Tibial artery (tissue), 4 donors: Measurements from ENCODE around the gene SMPD3.

ENCODE experiments used
- DNase-seq, 2 donors: peaks; one replicate each; pipeline ENCODE4 v3.0.0-alpha.2; 2019
- H3K27ac ChIP-seq, 2 donors: fragments of 200-600 bp; sonication (generic) in 1 of 2; 1 replicate in 1 of 2; 2 replicates in 1 of 2; pipeline ENCODE4 v1.5.1; 2018 to 2019; ENCODE audit warnings: mild to moderate bottlenecking in 1 of 2
- H3K27me3 ChIP-seq, 2 donors: fragments of 200-600 bp; sonication (generic) in 1 of 2; one replicate each; pipeline versions ENCODE4 v1.5.1 to v1.6.0; 2016 to 2019
- H3K36me3 ChIP-seq, 3 donors: fragments of 200-600 bp; sonication (generic) in 2 of 3; one replicate each; pipeline ENCODE4 v1.5.1; 2016 to 2019; ENCODE audit warnings: mild to moderate bottlenecking in 2 of 3
- H3K4me1 ChIP-seq, 4 donors: fragments of 200-600 bp; sonication (generic) in 2 of 4; 1 replicate in 3 of 4; 2 replicates in 1 of 4; pipeline ENCODE4 v1.5.1; 2016 to 2019
- H3K4me3 ChIP-seq, 2 donors: fragments of 200-600 bp; sonication (generic) in 1 of 2; 1 replicate in 1 of 2; 2 replicates in 1 of 2; pipeline ENCODE4 v1.5.1; 2018 to 2019; ENCODE audit warnings: mild to moderate bottlenecking in 2 of 2
- H3K9me3 ChIP-seq, 3 donors: fragments of 200-600 bp; sonication (generic) in 1 of 3; one replicate each; pipeline ENCODE4 v1.5.1; 2016 to 2019
- intact Hi-C: fragments of 100-400 bp; cut with DNase I; formaldehyde crosslinking; loops from one replicate; pipeline ENCODE4 v1.15.0; 2023; ENCODE audit warnings: low total_unique reads
- TF ChIP-seq, protein P1 (sequence below), 2 experiments: fragments of 200-600 bp in 1 of 2; fragments of 450-650 bp in 1 of 2; IDR thresholded peaks; one replicate each; pipeline ENCODE4 v1.5.1; 2017 to 2019; ENCODE audit warnings: antibody characterized with exemption in 2 of 2, mild to moderate bottlenecking in 1 of 2, moderate library complexity in 1 of 2

Gene SMPD3

DNA sequence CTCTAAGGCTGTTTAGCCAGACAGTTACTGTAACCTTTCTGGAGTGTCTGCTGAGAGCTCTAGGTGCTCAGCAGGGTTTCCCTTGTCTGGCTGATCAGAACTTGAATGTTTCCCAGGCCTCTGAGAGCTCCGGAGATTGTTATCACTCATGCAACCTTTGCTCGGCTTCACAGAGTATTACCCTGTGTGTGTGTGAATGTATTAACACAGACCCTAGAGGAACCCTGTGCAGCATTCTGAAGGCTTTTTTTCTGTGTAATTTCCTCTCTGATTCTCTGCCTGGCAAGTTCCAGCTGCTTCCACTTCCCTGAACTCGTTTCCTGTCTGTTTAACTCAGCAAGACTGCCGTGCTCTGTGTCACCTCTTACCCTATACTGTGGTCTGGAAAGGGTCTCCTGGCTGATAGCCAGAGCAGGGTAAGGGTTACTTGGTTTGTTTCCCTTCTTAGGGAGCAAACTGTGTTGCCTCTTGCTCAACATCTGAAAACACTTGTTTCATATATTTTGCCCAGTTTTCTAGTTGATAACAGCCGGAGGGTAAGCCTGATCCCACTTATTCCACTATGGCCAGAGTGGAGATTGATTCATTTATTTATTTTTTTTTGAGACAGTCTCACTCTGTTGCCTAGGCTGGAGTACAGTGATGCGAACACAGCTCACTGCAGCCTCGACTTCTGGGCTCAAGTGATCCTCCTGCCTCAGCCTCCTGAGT is 115.7 kb downstream of the SMPD3 start:
- H3K27me3 ChIP-seq, result no peaks in the 10 kb centered on the region
- H3K4me1 ChIP-seq, result no peaks in the 10 kb centered on the region
- H3K9me3 ChIP-seq, result no peaks in the 10 kb centered on the region
- peak in 1 of 2 donors; percentile 55 for DNase-seq
- intact Hi-C loops, result no loop called here
- H3K36me3 ChIP-seq, result peaks cover 4 to 56% (median 7%) of the 10 kb centered on the region in 3 donors
- H3K27ac ChIP-seq, result peak overlapping the region in 1 of 2 donors; percentile 3
- no peak overlapping the region for H3K4me3 ChIP-seq
- TF ChIP-seq, protein P1, sequence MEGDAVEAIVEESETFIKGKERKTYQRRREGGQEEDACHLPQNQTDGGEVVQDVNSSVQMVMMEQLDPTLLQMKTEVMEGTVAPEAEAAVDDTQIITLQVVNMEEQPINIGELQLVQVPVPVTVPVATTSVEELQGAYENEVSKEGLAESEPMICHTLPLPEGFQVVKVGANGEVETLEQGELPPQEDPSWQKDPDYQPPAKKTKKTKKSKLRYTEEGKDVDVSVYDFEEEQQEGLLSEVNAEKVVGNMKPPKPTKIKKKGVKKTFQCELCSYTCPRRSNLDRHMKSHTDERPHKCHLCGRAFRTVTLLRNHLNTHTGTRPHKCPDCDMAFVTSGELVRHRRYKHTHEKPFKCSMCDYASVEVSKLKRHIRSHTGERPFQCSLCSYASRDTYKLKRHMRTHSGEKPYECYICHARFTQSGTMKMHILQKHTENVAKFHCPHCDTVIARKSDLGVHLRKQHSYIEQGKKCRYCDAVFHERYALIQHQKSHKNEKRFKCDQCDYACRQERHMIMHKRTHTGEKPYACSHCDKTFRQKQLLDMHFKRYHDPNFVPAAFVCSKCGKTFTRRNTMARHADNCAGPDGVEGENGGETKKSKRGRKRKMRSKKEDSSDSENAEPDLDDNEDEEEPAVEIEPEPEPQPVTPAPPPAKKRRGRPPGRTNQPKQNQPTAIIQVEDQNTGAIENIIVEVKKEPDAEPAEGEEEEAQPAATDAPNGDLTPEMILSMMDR (IDR thresholded peaks at IDR 0.05), result no peak

DNA sequence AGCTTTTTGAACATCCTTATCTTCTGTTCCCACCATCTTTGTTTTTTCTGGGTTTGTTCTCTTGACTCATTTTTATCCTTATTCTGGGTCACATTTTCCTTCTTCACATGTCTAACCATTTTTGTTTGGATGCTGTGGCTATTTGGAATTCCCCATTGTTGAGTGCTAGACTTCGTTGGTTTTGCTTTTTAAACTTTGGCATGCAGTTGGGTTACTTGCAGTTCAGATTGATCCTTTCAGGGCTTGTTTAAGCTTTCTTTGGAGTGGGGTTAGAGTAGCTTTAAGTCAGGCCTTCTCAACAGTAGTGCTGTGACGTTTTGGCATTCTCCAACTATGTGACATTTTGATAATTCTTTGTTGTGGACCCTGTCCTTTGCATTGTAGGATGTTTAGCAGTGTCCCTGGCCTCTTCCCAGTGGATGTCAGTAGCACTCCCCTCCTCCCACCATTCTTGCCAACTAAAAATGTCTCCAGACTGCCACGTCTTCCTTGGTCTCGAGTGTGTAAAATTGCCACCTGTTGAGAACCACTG is 116.4 kb downstream of the SMPD3 start:
- TF ChIP-seq, protein P1 (IDR thresholded peaks at IDR 0.05), result no peak
- Histone ChIP-seq H3K27me3 (no peaks in the 10 kb centered on the region), H3K36me3 (peaks cover 0 to 51% (median under 1%) of the 10 kb centered on the region in 3 donors), H3K4me1 (no peaks in the 10 kb centered on the region), H3K4me3 (no peak overlapping the region), H3K9me3 (no peaks in the 10 kb centered on the region), H3K27ac (peak overlapping the region in 1 of 2 donors; percentile 3)
- DNase-seq, result no peak
- intact Hi-C loops, result no loop called here

DNA sequence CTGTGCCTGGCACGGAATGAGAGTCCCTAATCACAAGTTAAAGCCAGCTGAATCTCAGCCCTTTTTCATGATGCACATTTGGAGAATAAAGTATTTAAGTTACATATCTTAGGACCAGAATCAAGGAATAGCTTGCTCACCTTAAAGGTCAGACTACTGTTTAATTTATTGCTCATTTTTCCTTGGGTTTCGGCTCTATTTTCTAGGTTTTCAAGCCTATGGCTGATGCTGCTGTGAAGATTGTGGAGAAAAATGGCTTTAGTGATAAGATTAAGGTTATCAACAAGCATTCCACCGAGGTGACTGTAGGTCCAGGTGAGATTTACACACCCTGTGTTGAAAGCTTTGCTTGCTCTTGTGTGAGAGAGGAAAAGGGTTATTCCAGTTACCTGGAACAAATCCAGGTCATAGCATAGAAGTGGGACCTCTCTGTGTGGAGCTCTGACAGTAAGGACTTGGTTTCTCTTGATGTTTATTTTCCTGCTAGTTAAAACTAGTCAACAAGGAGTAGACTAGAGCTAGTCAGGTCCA is 119.4 kb downstream of the SMPD3 start:
- no peak overlapping the region for H3K27ac ChIP-seq
- TF ChIP-seq, protein P1 (IDR thresholded peaks at IDR 0.05), result peak in 1 of 2 experiments; percentile 1
- no peak overlapping the region for H3K4me3 ChIP-seq
- intact Hi-C loops, result no loop called here
- no peaks in the 10 kb centered on the region for H3K4me1 ChIP-seq
- peaks cover 11 to 65% (median 19%) of the 10 kb centered on the region in 3 donors for H3K36me3 ChIP-seq
- H3K9me3 ChIP-seq, result no peaks in the 10 kb centered on the region
- no peak for DNase-seq
- H3K27me3 ChIP-seq, result no peaks in the 10 kb centered on the region

DNA sequence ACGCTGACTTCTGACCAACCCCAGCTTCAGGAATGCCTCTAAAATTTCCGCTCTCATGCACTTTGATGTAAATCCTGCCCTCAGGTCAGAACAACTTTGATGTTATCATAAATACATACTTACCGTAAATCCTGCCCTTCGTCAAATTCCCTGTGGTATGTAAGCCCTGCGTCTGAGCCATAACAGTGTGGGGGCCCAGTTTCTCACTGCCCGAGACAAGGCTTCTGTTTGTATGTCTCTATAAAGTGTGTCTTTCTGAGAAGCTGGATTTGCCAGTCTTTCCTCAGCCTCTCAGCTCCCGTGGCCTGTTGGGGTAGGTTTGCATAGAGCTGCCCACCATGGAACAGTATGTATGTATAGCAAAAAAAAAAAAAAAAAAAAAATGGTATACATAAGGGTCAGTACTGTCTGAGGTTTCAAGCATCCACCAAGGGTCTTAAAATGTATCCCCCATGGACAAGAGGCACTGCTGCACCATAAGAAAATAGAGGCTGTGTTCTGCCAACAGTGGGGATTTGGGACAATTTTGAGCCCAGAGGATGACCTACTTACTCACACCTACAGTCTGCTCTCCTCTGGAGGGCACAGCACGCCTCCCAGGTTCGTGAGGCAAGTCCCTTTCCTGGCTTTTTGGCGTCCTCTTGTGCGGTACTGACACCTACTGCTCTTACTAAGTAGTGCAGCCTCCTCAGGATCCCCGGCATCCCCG is 120.0 kb downstream of the SMPD3 start:
- Histone ChIP-seq H3K27ac (no peak overlapping the region), H3K9me3 (no peaks in the 10 kb centered on the region), H3K27me3 (no peaks in the 10 kb centered on the region), H3K4me1 (no peaks in the 10 kb centered on the region), H3K4me3 (no peak overlapping the region), H3K36me3 (peaks cover 11 to 64% (median 22%) of the 10 kb centered on the region in 3 donors)
- peak; percentile 78 to 85 for DNase-seq
- TF ChIP-seq, protein P1 (IDR thresholded peaks at IDR 0.05), result peak; percentile 94 to 96
- intact Hi-C loops, result no loop called here

DNA sequence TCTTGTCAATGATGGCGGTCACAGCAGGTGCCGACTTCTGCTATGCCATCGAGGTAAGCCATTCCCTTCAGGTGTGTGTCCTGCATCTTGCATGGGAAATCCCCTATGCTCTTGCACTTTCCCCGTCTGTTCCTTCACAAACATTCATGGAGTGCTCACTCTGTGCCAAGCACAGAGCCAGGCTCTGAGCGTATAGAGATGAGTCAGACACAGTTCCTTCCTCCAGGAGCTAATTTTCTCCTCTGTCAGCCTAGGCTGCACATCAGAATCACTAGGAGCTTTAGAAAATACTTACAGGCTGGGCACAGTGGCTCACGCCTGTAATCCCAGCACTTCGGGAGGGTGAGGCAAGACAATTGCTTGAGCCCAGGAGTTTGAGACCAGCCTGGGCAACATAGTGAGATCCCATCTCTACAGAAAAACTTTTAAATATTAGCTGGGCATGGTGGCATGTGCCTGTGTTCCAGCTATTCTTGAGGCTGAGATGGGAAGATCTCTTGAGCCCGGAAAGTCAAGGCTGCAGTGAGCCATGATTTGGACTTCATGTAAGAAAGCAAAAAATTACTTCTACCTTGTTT is 123.4 kb downstream of the SMPD3 start:
- intact Hi-C loops, result loop anchor here (1.0 kb wide), 1 partner anchor 64 kb away; no protein-coding TSS in a partner anchor
- no peak overlapping the region for H3K4me3 ChIP-seq
- H3K27ac ChIP-seq, result no peak overlapping the region
- H3K36me3 ChIP-seq, result peaks cover 11 to 74% (median 34%) of the 10 kb centered on the region in 3 donors
- no peaks in the 10 kb centered on the region for H3K9me3 ChIP-seq
- no peak for DNase-seq
- H3K27me3 ChIP-seq, result no peaks in the 10 kb centered on the region
- TF ChIP-seq, protein P1 (IDR thresholded peaks at IDR 0.05), result no peak
- H3K4me1 ChIP-seq, result no peaks in the 10 kb centered on the region
